HuH-7.5 (cell line): ENCODE data around the gene ROBO4.

Source experiments
- DNase-seq: peaks from one replicate; pipeline ENCODE4 v3.0.0; 2011; ENCODE audit warnings: low spot score

Gene ROBO4

GRCh38 chr11:124918950-124919349 is 21.3 kb upstream of the ROBO4 start, which contains the start of gene HEPN1:
HEPN1 (plus strand) TSS chr11:124919250.
- no peak for DNase-seq

GRCh38 chr11:124917115-124917637 is 19.5 kb upstream of the ROBO4 start:
- no peak for DNase-seq

GRCh38 chr11:124916370-124916710 is 18.7 kb upstream of the ROBO4 start:
- no peak for DNase-seq

- no peak for DNase-seq
These were observed 18.1 kb upstream of the ROBO4 start for GRCh38 chr11:124915541-124916369.

- DNase-seq = no peak
These were observed 5.0 kb upstream of the ROBO4 start for GRCh38 chr11:124902616-124903015.

- DNase-seq = no peak
These were observed 2.8 kb upstream of the ROBO4 start for GRCh38 chr11:124900464-124900863.

- DNase-seq = no peak
These were observed 1.9 kb upstream of the ROBO4 start for GRCh38 chr11:124899383-124900145.

- DNase-seq = no peak
These were observed 1.0 kb upstream of the ROBO4 start for GRCh38 chr11:124898711-124899110.

GRCh38 chr11:124898263-124898680 is 607 bp upstream of the ROBO4 start:
- no peak for DNase-seq

GRCh38 chr11:124896821-124897391 is 759 bp downstream of the ROBO4 start:
- DNase-seq = no peak

GRCh38 chr11:124896071-124896750 is 1.5 kb downstream of the ROBO4 start:
- DNase-seq = no peak

GRCh38 chr11:124895471-124895971 is 2.1 kb downstream of the ROBO4 start:
- DNase-seq = no peak

GRCh38 chr11:124894606-124895430 is 2.8 kb downstream of the ROBO4 start:
- DNase-seq = no peak

GRCh38 chr11:124893781-124894401 is 3.8 kb downstream of the ROBO4 start:
- DNase-seq = no peak

- no peak for DNase-seq
These were observed 4.8 kb downstream of the ROBO4 start for GRCh38 chr11:124892750-124893454.

GRCh38 chr11:124892146-124892545 is 5.5 kb downstream of the ROBO4 start:
- DNase-seq = no peak

GRCh38 chr11:124891373-124891861 is 6.2 kb downstream of the ROBO4 start:
- DNase-seq = no peak

GRCh38 chr11:124890683-124891372 is 6.8 kb downstream of the ROBO4 start:
- no peak for DNase-seq

- DNase-seq = no peak
These were observed 7.5 kb downstream of the ROBO4 start for GRCh38 chr11:124890151-124890550.
